HG02970 (cell line): Measurements from ENCODE around the gene TRPV5.

ENCODE experiments used
- ATAC-seq: cut with Tn5 transposase; IDR thresholded peaks from one replicate; pipeline ENCODE4 v1.9.1; 2021; ENCODE audit warnings: mild to moderate bottlenecking, moderate library complexity, moderate number of reproducible peaks; ENCODE audit not compliant: unreplicated experiment, low FRiP score

TRPV5 gene

GRCh38 chr7:142941541-142941940, 8.0 kb upstream of the TRPV5 start:
- no peak for ATAC-seq

GRCh38 chr7:142940966-142941535, 7.5 kb upstream of the TRPV5 start:
- no peak for ATAC-seq

- ATAC-seq, result no peak
Measured at GRCh38 chr7:142939226-142939910, 5.8 kb upstream of the TRPV5 start, which contains the start of gene LLCFC1. Gene LLCFC1, plus strand, starts transcription at chr7:142939484. Its CDS starts 138 bp downstream, at chr7:142939622.

GRCh38 chr7:142938611-142939010, 5.1 kb upstream of the TRPV5 start:
- no peak for ATAC-seq

GRCh38 chr7:142935941-142936565, 2.5 kb upstream of the TRPV5 start:
- ATAC-seq, result no peak

GRCh38 chr7:142934056-142934455, 510 bp upstream of the TRPV5 start:
- no peak for ATAC-seq

GRCh38 chr7:142933092-142933475, 462 bp downstream of the TRPV5 start:
- ATAC-seq, result no peak

- no peak for ATAC-seq
Measured at GRCh38 chr7:142932386-142933091, 1.0 kb downstream of the TRPV5 start.

- ATAC-seq, result no peak
Measured at GRCh38 chr7:142930126-142930730, 3.3 kb downstream of the TRPV5 start.

GRCh38 chr7:142927949-142928348, 5.6 kb downstream of the TRPV5 start:
- no peak for ATAC-seq

- no peak for ATAC-seq
Measured at GRCh38 chr7:142927085-142927745, 6.3 kb downstream of the TRPV5 start.

- ATAC-seq, result no peak
Measured at GRCh38 chr7:142925413-142925812, 8.1 kb downstream of the TRPV5 start.

GRCh38 chr7:142923391-142923790, 10.2 kb downstream of the TRPV5 start:
- no peak for ATAC-seq

- ATAC-seq, result no peak
Measured at GRCh38 chr7:142919656-142920055, 13.9 kb downstream of the TRPV5 start.

GRCh38 chr7:142918901-142919300, 14.6 kb downstream of the TRPV5 start:
- ATAC-seq, result no peak

GRCh38 chr7:142917447-142917846, 16.1 kb downstream of the TRPV5 start:
- no peak for ATAC-seq

- ATAC-seq, result no peak
Measured at GRCh38 chr7:142916508-142916907, 17.0 kb downstream of the TRPV5 start.

GRCh38 chr7:142915315-142915714, 18.2 kb downstream of the TRPV5 start:
- no peak for ATAC-seq

GRCh38 chr7:142914121-142914520, 19.4 kb downstream of the TRPV5 start:
- ATAC-seq, result no peak

GRCh38 chr7:142913566-142913965, 20.0 kb downstream of the TRPV5 start:
- ATAC-seq, result no peak
